ENCODE results near the gene CXCL11. TPM values are rescaled to one million over a fixed set of nuclear protein-coding genes. Genes with fewer than 3 reads are reported as not detected.
A peak's percentile ranks its signal among the peaks of the same experiment; 100 is the strongest.

CXCL11 gene
- total RNA-seq, 1 experiment from 2014 or later, result 6.0 TPM

DNA sequence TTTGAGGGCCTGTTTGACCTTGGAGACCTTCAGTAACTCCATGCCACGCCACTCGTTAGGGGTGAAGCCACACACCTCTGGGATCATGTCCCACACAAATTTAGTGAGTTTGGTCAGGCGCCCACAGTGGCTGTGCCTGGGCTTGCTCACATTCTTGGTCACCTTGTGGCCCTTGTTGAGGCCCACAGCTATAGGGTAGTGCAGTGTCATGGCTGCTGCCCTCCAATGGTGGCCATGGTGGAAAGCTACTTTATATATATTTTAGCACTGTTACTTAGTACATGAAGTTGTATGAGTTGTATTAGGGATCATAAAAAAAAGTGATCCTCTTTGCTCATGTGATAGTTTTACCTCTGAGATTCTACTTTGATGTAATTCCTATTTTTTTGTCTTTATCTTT is 985 bp upstream of the CXCL11 start:
- Mint-ChIP-seq H3K27ac (ENCODE audit: unreplicated experiment) (no peak overlapping the region), H3K36me3 (ENCODE audit: insufficient read depth, unreplicated experiment) (no peaks in the 10 kb centered on the region), H3K27me3 (ENCODE audit: unreplicated experiment) (no peaks in the 10 kb centered on the region), H3K4me3 (ENCODE audit: low read depth, unreplicated experiment) (no peak overlapping the region), H3K9me3 (ENCODE audit: low read depth, unreplicated experiment) (no peaks in the 10 kb centered on the region), H3K4me1 (ENCODE audit: low read depth, unreplicated experiment) (no peaks in the 10 kb centered on the region)
- CTCF ChIA-PET, result no interaction called here
- TF ChIP-seq, protein P1, sequence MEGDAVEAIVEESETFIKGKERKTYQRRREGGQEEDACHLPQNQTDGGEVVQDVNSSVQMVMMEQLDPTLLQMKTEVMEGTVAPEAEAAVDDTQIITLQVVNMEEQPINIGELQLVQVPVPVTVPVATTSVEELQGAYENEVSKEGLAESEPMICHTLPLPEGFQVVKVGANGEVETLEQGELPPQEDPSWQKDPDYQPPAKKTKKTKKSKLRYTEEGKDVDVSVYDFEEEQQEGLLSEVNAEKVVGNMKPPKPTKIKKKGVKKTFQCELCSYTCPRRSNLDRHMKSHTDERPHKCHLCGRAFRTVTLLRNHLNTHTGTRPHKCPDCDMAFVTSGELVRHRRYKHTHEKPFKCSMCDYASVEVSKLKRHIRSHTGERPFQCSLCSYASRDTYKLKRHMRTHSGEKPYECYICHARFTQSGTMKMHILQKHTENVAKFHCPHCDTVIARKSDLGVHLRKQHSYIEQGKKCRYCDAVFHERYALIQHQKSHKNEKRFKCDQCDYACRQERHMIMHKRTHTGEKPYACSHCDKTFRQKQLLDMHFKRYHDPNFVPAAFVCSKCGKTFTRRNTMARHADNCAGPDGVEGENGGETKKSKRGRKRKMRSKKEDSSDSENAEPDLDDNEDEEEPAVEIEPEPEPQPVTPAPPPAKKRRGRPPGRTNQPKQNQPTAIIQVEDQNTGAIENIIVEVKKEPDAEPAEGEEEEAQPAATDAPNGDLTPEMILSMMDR (IDR thresholded peaks at IDR 0.05; ENCODE audit: unreplicated experiment), result no peak
- intact Hi-C loops (cut with micrococcal nuclease; ENCODE audit: unreplicated experiment), result no loop called here
- no TSS peak for BruUV-seq (replicated peaks)
- DNase-seq, result no peak

DNA sequence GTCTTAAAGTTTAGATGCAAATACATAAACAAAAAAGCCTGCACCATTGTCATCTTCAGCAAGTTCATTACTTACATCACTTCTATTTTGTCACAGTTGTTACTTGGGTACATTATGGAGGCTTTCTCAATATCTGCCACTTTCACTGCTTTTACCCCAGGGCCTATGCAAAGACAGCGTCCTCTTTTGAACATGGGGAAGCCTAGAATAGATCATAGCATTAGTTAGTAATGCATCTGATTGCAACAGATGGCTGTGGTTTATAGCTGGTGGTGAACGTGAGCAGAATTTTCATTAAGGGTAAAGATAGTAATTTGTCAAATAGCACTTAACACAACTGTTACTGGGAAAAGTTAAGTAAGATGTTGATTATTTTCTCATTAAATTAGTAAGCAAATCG is 729 bp downstream of the CXCL11 start:
- H3K27me3 Mint-ChIP-seq (ENCODE audit: unreplicated experiment), result no peaks in the 10 kb centered on the region
- BruUV-seq (replicated peaks), result no TSS peak
- H3K4me1 Mint-ChIP-seq (ENCODE audit: low read depth, unreplicated experiment), result no peaks in the 10 kb centered on the region
- no peak overlapping the region for H3K4me3 Mint-ChIP-seq (ENCODE audit: low read depth, unreplicated experiment)
- no peak for DNase-seq
- TF ChIP-seq, protein P1 (IDR thresholded peaks at IDR 0.05; ENCODE audit: unreplicated experiment), result no peak
- no peaks in the 10 kb centered on the region for H3K9me3 Mint-ChIP-seq (ENCODE audit: low read depth, unreplicated experiment)
- intact Hi-C loops (cut with micrococcal nuclease; ENCODE audit: unreplicated experiment), result no loop called here
- H3K27ac Mint-ChIP-seq (ENCODE audit: unreplicated experiment), result no peak overlapping the region
- CTCF ChIA-PET, result no interaction called here
- H3K36me3 Mint-ChIP-seq (ENCODE audit: insufficient read depth, unreplicated experiment), result no peaks in the 10 kb centered on the region

DNA sequence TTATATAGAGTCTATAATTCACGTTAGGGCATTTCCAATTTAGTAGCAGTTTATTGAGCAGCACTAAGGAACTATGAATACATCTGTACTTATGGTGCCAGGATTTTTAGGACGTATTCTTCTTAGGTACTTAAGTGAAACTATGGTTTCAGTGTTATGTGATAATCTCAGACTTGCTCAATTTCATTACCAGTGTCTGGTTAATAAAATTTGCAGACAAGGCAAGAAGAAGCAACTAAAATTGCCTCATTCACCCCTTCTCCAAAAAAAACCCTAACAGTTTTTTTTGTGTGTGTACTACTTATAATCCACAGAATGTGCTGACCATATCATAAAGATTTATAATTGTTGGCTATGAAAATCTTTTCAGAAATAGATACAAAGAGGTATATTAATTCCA is 6.6 kb downstream of the CXCL11 start:
- no peaks in the 10 kb centered on the region for H3K9me3 Mint-ChIP-seq (ENCODE audit: low read depth, unreplicated experiment)
- intact Hi-C loops (cut with micrococcal nuclease; ENCODE audit: unreplicated experiment), result no loop called here
- no peaks in the 10 kb centered on the region for H3K27me3 Mint-ChIP-seq (ENCODE audit: unreplicated experiment)
- BruUV-seq (replicated peaks), result no TSS peak
- H3K36me3 Mint-ChIP-seq (ENCODE audit: insufficient read depth, unreplicated experiment), result peaks cover 5% of the 10 kb centered on the region
- no peak overlapping the region for H3K27ac Mint-ChIP-seq (ENCODE audit: unreplicated experiment)
- CTCF ChIA-PET, result no interaction called here
- no peak for DNase-seq
- no peak overlapping the region for H3K4me3 Mint-ChIP-seq (ENCODE audit: low read depth, unreplicated experiment)
- TF ChIP-seq, protein P1 (IDR thresholded peaks at IDR 0.05; ENCODE audit: unreplicated experiment), result no peak
- H3K4me1 Mint-ChIP-seq (ENCODE audit: low read depth, unreplicated experiment), result peaks cover 11% of the 10 kb centered on the region

DNA sequence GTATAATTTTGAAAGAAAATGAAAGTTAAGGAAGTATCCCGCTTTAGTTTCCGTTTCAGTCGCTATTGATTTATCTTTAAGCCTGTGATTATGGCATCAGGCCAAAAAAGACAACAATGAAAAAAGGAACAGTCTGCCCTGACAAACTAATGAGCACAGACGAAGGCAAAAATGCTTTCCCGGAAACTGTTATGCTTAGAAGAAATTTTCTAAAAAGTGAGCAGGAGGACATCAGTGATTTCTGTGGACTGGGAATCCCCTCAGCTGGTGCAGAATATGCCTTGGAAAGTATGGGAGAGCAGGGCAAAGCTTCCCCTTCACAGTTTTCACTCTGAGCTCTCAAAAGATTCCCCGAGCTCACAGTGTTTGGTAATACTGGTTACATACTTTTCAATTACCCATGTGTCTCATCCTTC is 7.5 kb downstream of the CXCL11 start:
- Mint-ChIP-seq H3K36me3 (ENCODE audit: insufficient read depth, unreplicated experiment) (peaks cover 5% of the 10 kb centered on the region), H3K27me3 (ENCODE audit: unreplicated experiment) (no peaks in the 10 kb centered on the region), H3K4me3 (ENCODE audit: low read depth, unreplicated experiment) (peak overlapping the region; percentile 55), H3K4me1 (ENCODE audit: low read depth, unreplicated experiment) (peaks cover 11% of the 10 kb centered on the region), H3K9me3 (ENCODE audit: low read depth, unreplicated experiment) (no peaks in the 10 kb centered on the region), H3K27ac (ENCODE audit: unreplicated experiment) (peak overlapping the region; percentile 53)
- CTCF ChIA-PET, result no interaction called here
- BruUV-seq (replicated peaks), result no TSS peak
- no peak for DNase-seq
- TF ChIP-seq, protein P1 (IDR thresholded peaks at IDR 0.05; ENCODE audit: unreplicated experiment), result no peak
- intact Hi-C loops (cut with micrococcal nuclease; ENCODE audit: unreplicated experiment), result no loop called here

Measured in Calu3 (cell line).